Lower leg skin (tissue), 3 donors: ENCODE data around the gene DNASE1L3.

ENCODE experiments used
- CTCF ChIP-seq, 3 donors: fragments of 450-650 bp; IDR thresholded peaks; one replicate each; pipeline ENCODE4 v1.5.1; 2016; ENCODE audit warnings: antibody characterized with exemption in 3 of 3, mild to moderate bottlenecking in 3 of 3, moderate library complexity in 2 of 3
- POLR2A ChIP-seq, 2 donors: fragments of 450-650 bp; IDR thresholded peaks; one replicate each; pipeline ENCODE4 v1.6.1; 2016 to 2017; ENCODE audit warnings: antibody characterized with exemption in 2 of 2, mild to moderate bottlenecking in 1 of 2, moderate library complexity in 1 of 2

DNA sequence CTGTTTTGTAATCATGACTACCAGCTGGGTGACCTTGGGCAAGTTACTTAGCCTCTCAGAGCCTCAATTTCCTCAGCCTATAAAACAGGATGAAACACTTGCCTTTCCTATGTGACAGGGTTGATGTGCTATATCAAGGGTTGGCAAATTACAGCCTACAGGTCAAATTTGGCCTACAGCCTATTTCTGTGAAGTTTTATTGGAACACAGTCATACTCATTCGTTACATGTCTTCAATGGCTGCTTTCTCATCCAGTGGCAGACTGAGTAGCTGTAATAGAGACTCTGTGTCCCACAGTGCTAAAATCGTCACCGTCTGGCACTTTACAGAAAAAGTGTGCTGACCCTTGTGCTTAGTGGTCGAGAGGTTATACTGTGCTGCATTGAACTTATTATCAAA, 43.4 kb upstream of the DNASE1L3 start:
- TF ChIP-seq CTCF (IDR thresholded peaks at IDR 0.05), result no peak
- TF ChIP-seq POLR2A (IDR thresholded peaks at IDR 0.05), result no peak
